Thoracic aorta (tissue), 2 donors: ENCODE results near the gene KMT2E. TPM values are rescaled to one million over a fixed set of nuclear protein-coding genes. Genes with fewer than 3 reads are reported as not detected.

Experiments used
- ATAC-seq: fragments of 150-250 bp; one replicate; pipeline ENCODE4 v1.8.0; 2017; ENCODE audit warnings: low read depth; ENCODE audit not compliant: insufficient number of reproducible peaks, low FRiP score
- DNase-seq: peaks from one replicate; pipeline ENCODE4 v3.0.0-alpha.2; 2020; ENCODE audit warnings: low spot score
- H3K27ac ChIP-seq, 2 donors: fragments of 200-600 bp; sonication (generic); 1 replicate in 1 of 2; 2 replicates in 1 of 2; pipeline ENCODE4 v1.5.1; 2016; ENCODE audit warnings: mild to moderate bottlenecking in 2 of 2, moderate library complexity in 2 of 2
- H3K27me3 ChIP-seq: fragments of 200-600 bp; sonication (generic); replicated peaks from 2 replicates; pipeline ENCODE4 v1.6.0; 2016; ENCODE audit warnings: mild to moderate bottlenecking; ENCODE audit not compliant: insufficient read depth
- H3K36me3 ChIP-seq: fragments of 200-600 bp; sonication (generic); one replicate; pipeline ENCODE4 v1.5.1; 2016
- H3K4me1 ChIP-seq, 2 donors: fragments of 200-600 bp; sonication (generic); 1 replicate in 1 of 2; 2 replicates in 1 of 2; pipeline versions ENCODE4 v1.5.1 to v1.6.0; 2016; ENCODE audit warnings: low read depth in 2 of 2, mild to moderate bottlenecking in 1 of 2; ENCODE audit not compliant: control insufficient read depth in 1 of 2
- H3K4me3 ChIP-seq: fragments of 200-600 bp; sonication (generic); 2 replicates; pipeline ENCODE4 v1.5.1; 2016; ENCODE audit warnings: mild to moderate bottlenecking
- H3K9me3 ChIP-seq: fragments of 200-600 bp; sonication (generic); 2 replicates; pipeline ENCODE4 v1.5.1; 2016
- total RNA-seq, 2 donors: library from RNA; depleted of rRNA; stranded (reverse); fragments of >200 nt; gene quantifications; one replicate each; pipeline versions ENCODE4 v1.1.0 to v1.2.3, GENCODE V29; 2016
- TF ChIP-seq, protein P1 (sequence below): fragments of 200-600 bp; sonication (generic); IDR thresholded peaks from one replicate; pipeline ENCODE4 v1.5.1; 2019; ENCODE audit warnings: antibody characterized with exemption

Gene KMT2E
- total RNA-seq, 2 donors from 2014 or later, result 139 to 140 TPM

DNA sequence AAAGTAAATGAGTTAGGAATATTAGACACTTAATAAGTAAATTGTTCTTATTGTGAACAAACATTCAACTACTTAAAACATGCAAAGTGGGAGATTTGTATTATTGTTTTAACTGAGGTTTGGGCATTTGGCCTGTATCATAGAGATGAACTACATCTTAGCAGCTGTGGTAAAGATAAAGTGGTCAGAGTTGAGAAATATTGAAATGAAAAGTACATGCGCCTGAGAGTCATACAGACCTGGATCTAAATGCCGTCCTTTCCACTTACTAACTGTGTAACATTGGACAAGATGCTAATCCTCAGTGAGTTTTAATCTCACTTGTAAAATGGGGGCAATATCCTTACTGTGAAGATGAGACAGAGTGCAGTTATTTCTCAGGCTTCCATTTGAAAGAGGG is 74.5 kb downstream of the KMT2E start:
- Histone ChIP-seq H3K4me1 (peaks cover 0 to 9% of the 10 kb centered on the region in 2 donors), H3K4me3 (no peak overlapping the region), H3K36me3 (peaks cover 42% of the 10 kb centered on the region), H3K9me3 (no peaks in the 10 kb centered on the region), H3K27ac (no peak overlapping the region), H3K27me3 (no peaks in the 10 kb centered on the region)
- no peak for DNase-seq
- no peak for ATAC-seq
- TF ChIP-seq, protein P1, sequence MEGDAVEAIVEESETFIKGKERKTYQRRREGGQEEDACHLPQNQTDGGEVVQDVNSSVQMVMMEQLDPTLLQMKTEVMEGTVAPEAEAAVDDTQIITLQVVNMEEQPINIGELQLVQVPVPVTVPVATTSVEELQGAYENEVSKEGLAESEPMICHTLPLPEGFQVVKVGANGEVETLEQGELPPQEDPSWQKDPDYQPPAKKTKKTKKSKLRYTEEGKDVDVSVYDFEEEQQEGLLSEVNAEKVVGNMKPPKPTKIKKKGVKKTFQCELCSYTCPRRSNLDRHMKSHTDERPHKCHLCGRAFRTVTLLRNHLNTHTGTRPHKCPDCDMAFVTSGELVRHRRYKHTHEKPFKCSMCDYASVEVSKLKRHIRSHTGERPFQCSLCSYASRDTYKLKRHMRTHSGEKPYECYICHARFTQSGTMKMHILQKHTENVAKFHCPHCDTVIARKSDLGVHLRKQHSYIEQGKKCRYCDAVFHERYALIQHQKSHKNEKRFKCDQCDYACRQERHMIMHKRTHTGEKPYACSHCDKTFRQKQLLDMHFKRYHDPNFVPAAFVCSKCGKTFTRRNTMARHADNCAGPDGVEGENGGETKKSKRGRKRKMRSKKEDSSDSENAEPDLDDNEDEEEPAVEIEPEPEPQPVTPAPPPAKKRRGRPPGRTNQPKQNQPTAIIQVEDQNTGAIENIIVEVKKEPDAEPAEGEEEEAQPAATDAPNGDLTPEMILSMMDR, result no peak

DNA sequence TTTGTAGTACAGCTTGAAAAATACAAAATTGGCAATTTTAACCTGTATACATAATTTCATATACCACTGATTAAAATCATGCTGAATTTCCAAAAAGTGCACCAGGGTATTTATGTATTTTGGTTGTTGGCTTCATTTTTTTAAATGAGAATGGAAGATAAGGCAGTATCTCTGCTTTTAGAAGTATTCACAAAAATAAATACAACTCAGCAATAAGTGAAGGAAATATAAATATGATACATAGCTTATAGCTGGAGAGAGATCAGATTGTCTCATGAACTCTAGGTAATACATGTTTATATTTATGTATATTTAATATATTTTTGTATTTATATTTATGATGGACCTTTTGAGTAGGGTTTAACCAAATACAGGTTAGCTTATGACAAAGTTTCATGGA is 81.0 kb downstream of the KMT2E start:
- no peak overlapping the region for H3K27ac ChIP-seq
- no peaks in the 10 kb centered on the region for H3K27me3 ChIP-seq
- no peaks in the 10 kb centered on the region for H3K9me3 ChIP-seq
- TF ChIP-seq, protein P1, result no peak
- ATAC-seq (no peak), DNase-seq (no peak)
- peaks cover 0 to 25% of the 10 kb centered on the region in 2 donors for H3K4me1 ChIP-seq
- H3K36me3 ChIP-seq, result peaks cover 20% of the 10 kb centered on the region
- no peak overlapping the region for H3K4me3 ChIP-seq

DNA sequence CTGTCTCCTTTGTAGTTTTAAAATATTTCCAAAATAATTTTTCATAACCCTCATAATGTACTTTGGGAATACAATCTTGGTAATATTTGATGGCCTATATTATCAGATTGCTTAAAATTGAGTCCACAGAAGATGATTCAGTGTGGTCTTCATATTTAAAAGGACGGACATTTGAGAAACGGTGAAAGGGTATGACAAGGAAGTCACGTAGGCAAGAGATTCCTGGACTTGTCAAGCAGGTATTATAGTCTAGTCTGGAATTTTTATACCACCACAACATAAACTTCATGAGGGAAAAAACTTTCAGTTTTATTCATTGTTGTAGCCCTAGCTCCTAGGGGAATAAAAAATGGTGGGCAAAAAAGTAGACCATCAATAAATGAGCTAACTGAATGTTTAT is 82.3 kb downstream of the KMT2E start:
- Histone ChIP-seq H3K27me3 (no peaks in the 10 kb centered on the region), H3K36me3 (peaks cover 10% of the 10 kb centered on the region), H3K4me3 (no peak overlapping the region), H3K27ac (no peak overlapping the region), H3K9me3 (no peaks in the 10 kb centered on the region), H3K4me1 (peaks cover 0 to 37% of the 10 kb centered on the region in 2 donors)
- TF ChIP-seq, protein P1, result no peak
- no peak for ATAC-seq
- no peak for DNase-seq

DNA sequence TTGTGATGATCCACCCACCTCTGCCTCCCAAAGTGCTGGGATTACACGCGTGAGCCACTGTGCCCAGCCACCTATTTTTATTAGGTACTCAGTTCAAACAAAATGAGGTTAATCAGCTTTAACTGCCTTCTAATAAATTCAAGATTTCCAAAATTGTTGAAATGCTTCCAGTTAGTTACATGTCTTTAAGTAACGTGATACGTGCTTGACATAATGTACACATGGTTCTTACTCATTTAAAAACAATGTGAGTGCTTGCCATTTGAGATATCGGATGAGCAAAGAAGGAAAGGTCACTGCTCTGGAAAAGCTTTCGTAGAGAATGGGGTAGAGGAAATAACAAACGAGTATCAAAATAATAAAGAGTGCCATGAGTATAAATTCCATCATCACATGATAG is 83.6 kb downstream of the KMT2E start:
- no peak for ATAC-seq

DNA sequence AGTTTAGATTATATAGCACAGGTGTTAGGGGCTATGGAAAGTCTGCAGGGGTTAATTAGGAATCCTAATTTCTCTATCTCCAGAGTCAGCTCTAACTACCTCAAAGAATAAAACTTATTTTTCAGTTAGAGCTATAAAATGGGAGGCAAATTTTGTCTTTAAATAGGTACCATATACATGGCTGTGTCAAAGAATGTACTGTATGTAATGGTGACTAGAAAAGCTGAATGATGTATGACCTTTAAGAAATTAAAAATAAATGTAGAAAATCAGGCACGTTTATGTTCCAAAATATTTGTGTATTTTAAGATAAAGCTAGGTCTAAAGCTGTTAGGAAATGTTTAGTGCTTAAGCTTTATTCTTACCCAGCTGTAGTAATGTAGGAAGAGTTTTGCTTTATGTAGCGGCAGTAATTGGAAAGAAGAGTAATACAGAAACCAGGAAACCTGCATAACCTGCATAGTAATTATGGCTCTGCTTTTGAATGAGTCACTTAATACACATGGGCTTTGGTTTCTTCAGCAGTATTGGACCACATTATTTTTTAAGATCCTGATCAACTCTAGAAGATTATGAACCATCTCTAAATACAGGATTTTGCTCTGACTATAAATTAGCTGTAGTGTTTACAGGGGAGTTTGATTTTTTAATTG is 85.0 kb downstream of the KMT2E start:
- no peak overlapping the region for H3K4me3 ChIP-seq
- TF ChIP-seq, protein P1, result no peak
- H3K9me3 ChIP-seq, result no peaks in the 10 kb centered on the region
- peaks cover 17 to 47% of the 10 kb centered on the region in 2 donors for H3K4me1 ChIP-seq
- no peak for ATAC-seq
- no peaks in the 10 kb centered on the region for H3K27me3 ChIP-seq
- H3K36me3 ChIP-seq, result peaks cover 5% of the 10 kb centered on the region
- no peak overlapping the region for H3K27ac ChIP-seq
- DNase-seq, result no peak

More for the DNA sequence above, 83.6 kb downstream of the KMT2E start:
- Histone ChIP-seq H3K4me1 (peaks cover 11 to 39% of the 10 kb centered on the region in 2 donors), H3K27me3 (no peaks in the 10 kb centered on the region), H3K36me3 (peaks cover 3% of the 10 kb centered on the region), H3K4me3 (no peak overlapping the region), H3K27ac (no peak overlapping the region), H3K9me3 (no peaks in the 10 kb centered on the region)
- TF ChIP-seq, protein P1, result no peak
- DNase-seq, result no peak
